ENCODE data around the gene CD300LF.

Gene CD300LF

DNA sequence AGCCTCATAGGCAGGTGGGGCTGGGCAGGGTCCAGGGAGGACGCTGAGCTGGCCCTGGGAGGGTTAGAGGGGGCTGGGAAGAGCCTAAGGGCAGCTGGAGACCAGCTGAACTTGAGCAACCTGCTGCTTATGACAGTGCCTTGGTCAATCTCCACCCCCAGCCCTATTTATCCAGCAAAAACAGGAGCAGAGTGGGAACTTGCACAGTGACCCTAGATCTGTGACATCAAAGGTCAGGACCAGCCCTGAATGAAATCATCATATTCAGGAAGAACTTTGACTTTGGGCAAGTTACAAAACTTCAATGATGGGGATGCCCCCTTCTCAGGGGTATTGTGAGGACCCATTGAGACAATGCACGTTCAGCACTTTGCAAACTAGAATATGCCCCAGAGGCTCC, 9.4 kb downstream of the CD300LF start:
- no peak overlapping the region for H3K4me2 ChIP-seq
- no peak overlapping the region for H3K9ac ChIP-seq
- H2AFZ ChIP-seq (ENCODE audit: low read depth) = no peak overlapping the region
- H3K4me1 ChIP-seq (ENCODE audit: low read depth, poor library complexity, severe bottlenecking) = no peaks in the 10 kb centered on the region
- no peaks in the 10 kb centered on the region for H3K79me2 ChIP-seq (ENCODE audit: insufficient read depth, low read depth)
- H3K27ac ChIP-seq = no peak overlapping the region
- no peaks in the 10 kb centered on the region for H3K36me3 ChIP-seq (ENCODE audit: insufficient read depth)
- H3K4me3 ChIP-seq (IDR thresholded peaks at IDR 0.05; ENCODE audit: insufficient read depth, low read depth, low read length) = no peak overlapping the region
- H3K27me3 ChIP-seq (ENCODE audit: insufficient read depth, low read depth) = no peaks in the 10 kb centered on the region; the same call in 1 of the 2 replicates
- H4K20me1 ChIP-seq (ENCODE audit: insufficient read depth) = no peaks in the 10 kb centered on the region
- TF ChIP-seq, protein P1, sequence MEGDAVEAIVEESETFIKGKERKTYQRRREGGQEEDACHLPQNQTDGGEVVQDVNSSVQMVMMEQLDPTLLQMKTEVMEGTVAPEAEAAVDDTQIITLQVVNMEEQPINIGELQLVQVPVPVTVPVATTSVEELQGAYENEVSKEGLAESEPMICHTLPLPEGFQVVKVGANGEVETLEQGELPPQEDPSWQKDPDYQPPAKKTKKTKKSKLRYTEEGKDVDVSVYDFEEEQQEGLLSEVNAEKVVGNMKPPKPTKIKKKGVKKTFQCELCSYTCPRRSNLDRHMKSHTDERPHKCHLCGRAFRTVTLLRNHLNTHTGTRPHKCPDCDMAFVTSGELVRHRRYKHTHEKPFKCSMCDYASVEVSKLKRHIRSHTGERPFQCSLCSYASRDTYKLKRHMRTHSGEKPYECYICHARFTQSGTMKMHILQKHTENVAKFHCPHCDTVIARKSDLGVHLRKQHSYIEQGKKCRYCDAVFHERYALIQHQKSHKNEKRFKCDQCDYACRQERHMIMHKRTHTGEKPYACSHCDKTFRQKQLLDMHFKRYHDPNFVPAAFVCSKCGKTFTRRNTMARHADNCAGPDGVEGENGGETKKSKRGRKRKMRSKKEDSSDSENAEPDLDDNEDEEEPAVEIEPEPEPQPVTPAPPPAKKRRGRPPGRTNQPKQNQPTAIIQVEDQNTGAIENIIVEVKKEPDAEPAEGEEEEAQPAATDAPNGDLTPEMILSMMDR (conservative IDR thresholded peaks at IDR 0.05; ENCODE audit: low read depth, low read length) = no peak

DNA sequence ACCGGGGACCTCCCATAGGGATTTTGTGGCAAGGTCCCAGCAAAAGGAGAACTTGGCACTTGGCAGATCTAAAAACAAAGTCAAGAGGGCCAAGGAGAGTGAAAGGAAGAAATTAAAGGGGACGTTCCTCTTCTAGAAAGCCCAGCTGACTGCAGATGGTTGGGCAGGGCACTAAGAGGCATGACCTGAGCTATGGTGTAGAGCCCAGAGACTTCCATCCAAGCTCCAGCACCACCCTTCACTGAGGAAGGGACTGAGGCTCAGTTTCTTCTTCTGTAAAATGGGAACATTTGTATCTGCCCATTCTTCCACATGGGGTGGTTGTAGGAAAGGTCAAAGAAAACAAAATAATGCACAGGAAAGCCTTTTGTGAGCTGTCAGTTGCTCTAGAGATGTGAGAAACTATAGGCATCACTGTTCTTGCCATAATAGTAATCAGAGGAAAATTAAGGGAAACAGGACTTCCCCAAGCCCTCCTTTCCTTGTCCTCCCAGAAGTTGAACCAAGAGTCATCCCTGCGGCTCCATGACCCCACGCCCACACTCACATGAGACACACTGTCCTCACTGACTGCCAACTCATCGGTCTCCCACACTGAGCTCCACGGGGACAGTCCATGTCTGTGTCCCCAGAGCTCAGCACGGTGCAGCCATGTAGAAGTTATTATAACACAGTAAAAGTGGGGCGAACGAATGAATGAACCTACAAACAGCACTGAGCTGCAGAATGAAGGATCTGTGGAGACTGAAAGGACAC, 10.4 kb downstream of the CD300LF start:
- Histone ChIP-seq H3K27ac (no peak overlapping the region), H3K4me3 (IDR thresholded peaks at IDR 0.05; ENCODE audit: insufficient read depth, low read depth, low read length) (no peak overlapping the region), H4K20me1 (ENCODE audit: insufficient read depth) (no peaks in the 10 kb centered on the region), H3K36me3 (ENCODE audit: insufficient read depth) (no peaks in the 10 kb centered on the region), H3K27me3 (ENCODE audit: insufficient read depth, low read depth) (no peaks in the 10 kb centered on the region; the same call in 1 of the 2 replicates), H3K4me2 (no peak overlapping the region), H3K9ac (no peak overlapping the region), H3K79me2 (ENCODE audit: insufficient read depth, low read depth) (no peaks in the 10 kb centered on the region), H3K4me1 (ENCODE audit: low read depth, poor library complexity, severe bottlenecking) (peaks cover under 1% of the 10 kb centered on the region), H2AFZ (ENCODE audit: low read depth) (no peak overlapping the region)
- TF ChIP-seq, protein P1 (conservative IDR thresholded peaks at IDR 0.05; ENCODE audit: low read depth, low read length) = no peak

DNA sequence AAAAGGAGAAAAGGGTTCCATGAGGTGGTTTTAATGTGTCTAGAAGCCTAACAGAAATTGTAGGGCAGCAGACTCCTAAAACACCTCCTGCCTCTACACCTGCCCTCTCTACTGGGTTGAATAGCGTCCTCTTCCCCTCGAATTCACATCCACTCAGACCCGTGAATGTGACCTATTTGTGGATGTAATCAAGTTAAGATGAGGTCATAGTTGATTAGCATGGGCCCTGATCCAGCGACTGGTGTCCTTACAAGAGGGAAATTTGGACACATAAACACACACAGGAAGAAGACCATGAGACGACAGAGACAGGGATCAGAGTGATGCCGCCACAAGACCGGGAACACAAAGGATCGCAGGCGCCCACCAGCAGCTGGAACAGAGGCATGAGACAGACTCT, 13.5 kb downstream of the CD300LF start:
- no peaks in the 10 kb centered on the region for H3K36me3 ChIP-seq (ENCODE audit: insufficient read depth)
- no peaks in the 10 kb centered on the region; the same call in 1 of the 2 replicates for H3K27me3 ChIP-seq (ENCODE audit: insufficient read depth, low read depth)
- no peak overlapping the region for H3K4me2 ChIP-seq
- TF ChIP-seq, protein P1 (conservative IDR thresholded peaks at IDR 0.05; ENCODE audit: low read depth, low read length) = no peak
- H3K27ac ChIP-seq = no peak overlapping the region
- H3K79me2 ChIP-seq (ENCODE audit: insufficient read depth, low read depth) = no peaks in the 10 kb centered on the region
- no peak overlapping the region for H3K4me3 ChIP-seq (IDR thresholded peaks at IDR 0.05; ENCODE audit: insufficient read depth, low read depth, low read length)
- H4K20me1 ChIP-seq (ENCODE audit: insufficient read depth) = no peaks in the 10 kb centered on the region
- H3K4me1 ChIP-seq (ENCODE audit: low read depth, poor library complexity, severe bottlenecking) = peaks cover 3% of the 10 kb centered on the region
- H2AFZ ChIP-seq (ENCODE audit: low read depth) = no peak overlapping the region
- no peak overlapping the region for H3K9ac ChIP-seq

DNA sequence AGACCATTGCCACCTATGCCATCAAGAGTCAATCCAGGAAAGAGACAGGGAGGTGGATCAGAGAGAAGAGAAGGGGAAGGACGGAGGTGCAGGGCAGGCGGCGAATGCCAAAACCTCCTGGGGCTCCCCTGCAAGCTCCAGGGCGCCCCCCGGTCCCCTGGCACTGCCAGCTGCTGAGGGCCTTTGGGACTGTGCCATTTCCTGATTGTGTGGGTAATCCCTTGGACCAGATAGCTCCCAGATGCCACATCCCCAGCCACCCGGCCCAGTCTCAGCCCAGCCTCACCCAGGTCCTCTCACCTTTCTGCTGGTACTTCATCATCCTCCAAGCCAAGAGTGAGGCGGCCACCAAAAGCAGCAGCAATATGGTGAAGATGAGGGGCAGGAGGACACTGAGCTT, 14.7 kb downstream of the CD300LF start:
- no peaks in the 10 kb centered on the region; the same call in 1 of the 2 replicates for H3K27me3 ChIP-seq (ENCODE audit: insufficient read depth, low read depth)
- no peak overlapping the region for H3K9ac ChIP-seq
- peaks cover 3% of the 10 kb centered on the region for H3K4me1 ChIP-seq (ENCODE audit: low read depth, poor library complexity, severe bottlenecking)
- no peak overlapping the region for H3K4me2 ChIP-seq
- H2AFZ ChIP-seq (ENCODE audit: low read depth) = no peak overlapping the region
- H3K4me3 ChIP-seq (IDR thresholded peaks at IDR 0.05; ENCODE audit: insufficient read depth, low read depth, low read length) = no peak overlapping the region
- TF ChIP-seq, protein P1 (conservative IDR thresholded peaks at IDR 0.05; ENCODE audit: low read depth, low read length) = no peak
- no peaks in the 10 kb centered on the region for H4K20me1 ChIP-seq (ENCODE audit: insufficient read depth)
- H3K79me2 ChIP-seq (ENCODE audit: insufficient read depth, low read depth) = no peaks in the 10 kb centered on the region
- no peaks in the 10 kb centered on the region for H3K36me3 ChIP-seq (ENCODE audit: insufficient read depth)
- no peak overlapping the region for H3K27ac ChIP-seq
